Trophoblast cell (in vitro differentiated cells and primary cell): ENCODE data around the gene ARIH1.
"Not testable (repeated sequence)": the region's sequence is repeated elsewhere in the genome, so short reads cannot be mapped to it uniquely, and the experiment has no call there.

ENCODE experiments used
- DNase-seq, 2 donors: peaks; one replicate each; pipeline ENCODE4 v3.0.0-alpha.2; 2016
- H2AFZ ChIP-seq: 2 replicates; pipeline ENCODE4 v1.6.1; 2013; ENCODE audit warnings: low read length, moderate library complexity, mild to moderate bottlenecking; ENCODE audit not compliant: insufficient read depth, poor library complexity
- H2AK5ac ChIP-seq: 2 replicates; pipeline ENCODE4 v1.6.1; 2013; ENCODE audit warnings: mild to moderate bottlenecking, low read length
- H2BK120ac ChIP-seq: 2 replicates; pipeline ENCODE4 v1.6.1; 2013; ENCODE audit warnings: low read length, mild to moderate bottlenecking, moderate library complexity; ENCODE audit not compliant: insufficient read depth, poor library complexity
- H2BK12ac ChIP-seq: 2 replicates; pipeline ENCODE4 v1.6.1; 2013; ENCODE audit warnings: mild to moderate bottlenecking, low read length, moderate library complexity
- H2BK5ac ChIP-seq: 2 replicates; pipeline ENCODE4 v1.6.1; 2013; ENCODE audit warnings: low read length, low read depth, moderate library complexity, mild to moderate bottlenecking; ENCODE audit not compliant: poor library complexity
- H3K14ac ChIP-seq: 2 replicates; pipeline ENCODE4 v1.6.1; 2013; ENCODE audit warnings: mild to moderate bottlenecking, low read length
- H3K18ac ChIP-seq: 2 replicates; pipeline ENCODE4 v1.6.1; 2013; ENCODE audit warnings: mild to moderate bottlenecking, low read length
- H3K23ac ChIP-seq: 2 replicates; pipeline ENCODE4 v1.6.1; 2013; ENCODE audit warnings: low read length
- H3K27ac ChIP-seq: 2 replicates; pipeline ENCODE4 v1.5.1; 2013; ENCODE audit warnings: low read depth, mild to moderate bottlenecking, inconsistent platforms, low read length, moderate library complexity
- H3K27me3 ChIP-seq: 2 replicates; pipeline ENCODE4 v1.6.1; 2013; ENCODE audit warnings: inconsistent platforms, mild to moderate bottlenecking, low read length, moderate library complexity; ENCODE audit not compliant: insufficient read depth
- H3K36me3 ChIP-seq, 2 experiments: 1 replicate in 1 of 2; 2 replicates in 1 of 2; pipeline ENCODE4 v1.6.1; 2013; ENCODE audit warnings: low read length in 2 of 2, mild to moderate bottlenecking in 2 of 2, moderate library complexity in 1 of 2; ENCODE audit not compliant: insufficient read depth in 2 of 2, control insufficient read depth in 1 of 2
- H3K4ac ChIP-seq: 2 replicates; pipeline ENCODE4 v1.6.1; 2013; ENCODE audit warnings: low read depth, mild to moderate bottlenecking, low read length, moderate library complexity
- H3K4me1 ChIP-seq, 2 experiments: 1 replicate in 1 of 2; 2 replicates in 1 of 2; pipeline ENCODE4 v1.6.1; 2013; ENCODE audit warnings: low read length in 2 of 2, mild to moderate bottlenecking in 2 of 2, moderate library complexity in 1 of 2; ENCODE audit not compliant: insufficient read depth in 2 of 2, control insufficient read depth in 1 of 2
- H3K4me2 ChIP-seq: 2 replicates; pipeline ENCODE4 v1.6.1; 2013; ENCODE audit warnings: inconsistent platforms, mild to moderate bottlenecking, low read length, moderate library complexity
- H3K4me3 ChIP-seq: 2 replicates; pipeline ENCODE4 v1.5.1; 2013; ENCODE audit warnings: mild to moderate bottlenecking, low read depth, low read length, inconsistent platforms
- H3K79me1 ChIP-seq: one replicate; pipeline ENCODE4 v1.6.1; 2013; ENCODE audit warnings: low read length
- H3K79me2 ChIP-seq: 2 replicates; pipeline ENCODE4 v1.6.1; 2013; ENCODE audit warnings: low read length, mild to moderate bottlenecking; ENCODE audit not compliant: control insufficient read depth, insufficient read depth, poor library complexity
- H3K9ac ChIP-seq: 2 replicates; pipeline ENCODE4 v1.6.1; 2013; ENCODE audit warnings: mild to moderate bottlenecking, low read length
- H3K9me3 ChIP-seq: 2 replicates; pipeline ENCODE4 v1.6.1; 2013; ENCODE audit warnings: low read depth, mild to moderate bottlenecking, control low read depth, inconsistent platforms, low read length; ENCODE audit not compliant: insufficient read depth
- H4K12ac ChIP-seq: 2 replicates; pipeline ENCODE4 v1.6.1; 2013; ENCODE audit warnings: low read depth, mild to moderate bottlenecking, low read length, moderate library complexity
- H4K8ac ChIP-seq: 2 replicates; pipeline ENCODE4 v1.6.1; 2013; ENCODE audit warnings: low read depth, mild to moderate bottlenecking, low read length, moderate library complexity
- H4K91ac ChIP-seq: one replicate; pipeline ENCODE4 v1.6.1; 2013; ENCODE audit warnings: low read depth, mild to moderate bottlenecking, low read length, moderate library complexity
- WGBS: extraction: QIAGEN DNeasy Blood & Tissue Kit; methylation state at CpG from one replicate; pipeline ENCODE4 v1.1.7; 2013; ENCODE audit warnings: missing lambda C conversion rate; ENCODE audit not compliant: insufficient read length, insufficient coverage; ENCODE audit errors: extremely low coverage; 5-methylcytosine and 5-hydroxymethylcytosine counted together

ARIH1 gene

DNA sequence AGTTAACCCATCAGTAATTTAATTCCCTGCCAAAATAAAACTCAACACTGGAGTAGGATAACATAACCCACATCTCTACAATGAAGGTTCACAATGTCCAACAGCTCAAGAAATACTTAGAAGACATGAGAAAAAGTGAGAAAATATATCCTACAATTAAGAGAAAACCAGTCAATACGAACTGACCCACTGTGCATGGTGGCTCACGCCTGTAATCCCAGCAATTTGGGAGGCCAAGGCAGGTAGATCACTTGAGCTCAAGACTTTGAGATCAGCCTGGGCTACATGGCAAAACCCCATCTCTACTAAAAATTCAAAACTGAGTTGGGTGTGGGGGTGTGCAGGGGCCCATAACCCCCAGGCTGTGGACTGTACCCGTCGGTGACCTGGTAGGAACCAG is 149.7 kb downstream of the ARIH1 start:
- DNase-seq, H3K4me1 ChIP-seq, H4K12ac ChIP-seq, H2BK12ac ChIP-seq, H2AK5ac ChIP-seq, H4K8ac ChIP-seq, H3K4me2 ChIP-seq, H2BK5ac ChIP-seq, H3K23ac ChIP-seq, H3K27ac ChIP-seq, H3K79me2 ChIP-seq, H3K18ac ChIP-seq, H3K79me1 ChIP-seq, H2BK120ac ChIP-seq, H3K4ac ChIP-seq, H3K27me3 ChIP-seq, H3K9me3 ChIP-seq, H4K91ac ChIP-seq, H3K14ac ChIP-seq, H3K36me3 ChIP-seq, H2AFZ ChIP-seq, H3K9ac ChIP-seq, H3K4me3 ChIP-seq: not testable (repeated sequence)
- WGBS: no CpG with 5 or more reads among the region's 4 CpGs

DNA sequence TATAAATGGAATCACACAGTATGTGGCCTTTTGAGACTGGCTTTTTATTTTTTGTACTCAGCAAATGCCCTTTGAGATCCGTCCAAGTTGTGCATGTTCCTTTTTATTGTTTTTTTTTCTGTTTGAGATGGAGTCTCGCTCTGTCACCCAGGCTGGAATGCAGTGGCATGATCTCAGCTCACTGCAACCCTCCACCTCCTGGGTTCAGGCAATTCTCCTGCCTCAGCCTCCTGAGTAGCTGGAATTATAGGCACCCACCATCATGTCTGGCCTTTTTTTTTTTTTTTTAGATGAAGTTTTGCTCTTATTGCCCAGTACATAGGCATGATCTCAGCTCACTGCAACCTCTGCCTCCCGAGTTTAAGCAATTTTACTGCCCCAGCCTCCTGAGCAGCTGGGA is 152.0 kb downstream of the ARIH1 start:
- H2BK120ac ChIP-seq, H3K4me2 ChIP-seq, H3K27ac ChIP-seq, H2AFZ ChIP-seq, H3K18ac ChIP-seq, H4K12ac ChIP-seq, H3K4me3 ChIP-seq, H3K27me3 ChIP-seq, H3K79me2 ChIP-seq, H4K91ac ChIP-seq, H3K9ac ChIP-seq, H2BK12ac ChIP-seq, H3K79me1 ChIP-seq, H3K9me3 ChIP-seq, H3K23ac ChIP-seq, H3K4ac ChIP-seq, H4K8ac ChIP-seq, H3K14ac ChIP-seq, H3K4me1 ChIP-seq, DNase-seq, H3K36me3 ChIP-seq, H2AK5ac ChIP-seq, H2BK5ac ChIP-seq: not testable (repeated sequence)
- no CpG with 5 or more reads among the region's 3 CpGs for WGBS

DNA sequence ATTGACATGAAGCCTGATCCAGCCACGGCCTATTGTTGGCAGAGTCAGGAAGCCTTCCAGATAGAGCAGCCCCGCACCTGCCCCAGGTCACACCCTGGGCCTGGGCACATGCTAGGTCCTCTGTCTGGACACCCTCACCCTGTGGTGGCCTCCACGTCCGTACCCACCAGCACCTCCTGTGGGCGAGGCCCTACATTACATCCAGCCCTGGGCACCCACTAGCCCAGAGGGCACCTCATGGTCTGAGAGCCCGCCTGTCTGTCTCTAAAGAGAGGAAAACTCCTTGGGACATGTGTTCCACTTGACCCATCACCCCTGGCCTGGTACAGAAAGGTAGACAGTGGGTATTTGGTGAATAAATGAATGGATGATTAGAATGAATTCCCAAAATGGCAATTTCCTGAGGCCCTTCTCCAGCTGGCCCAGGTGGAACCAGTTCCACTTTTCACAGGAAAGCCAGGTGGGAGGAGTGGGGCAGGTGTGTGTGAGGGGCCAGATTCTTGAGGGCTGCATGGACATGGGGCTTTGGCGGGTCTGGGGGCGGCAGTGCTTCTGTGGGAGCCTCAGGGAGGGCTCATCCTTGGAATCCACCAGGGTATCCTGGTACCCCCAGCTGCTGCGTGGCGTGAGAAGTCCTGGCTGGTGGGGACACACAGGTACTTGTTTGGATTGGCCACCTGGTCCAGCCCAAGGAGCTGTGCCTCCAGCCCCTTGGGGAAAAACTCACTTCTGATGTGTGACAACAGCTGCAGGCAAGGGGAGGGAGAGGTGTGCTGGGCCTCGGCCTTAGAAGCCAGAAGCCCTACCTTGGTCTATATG is 154.3 kb downstream of the ARIH1 start:
- not testable (repeated sequence) for H3K18ac ChIP-seq, H3K27me3 ChIP-seq, H3K14ac ChIP-seq, H2AFZ ChIP-seq, H2AK5ac ChIP-seq, H4K8ac ChIP-seq, H3K9me3 ChIP-seq, H3K79me2 ChIP-seq, H4K12ac ChIP-seq, H3K9ac ChIP-seq, H2BK5ac ChIP-seq, H4K91ac ChIP-seq, DNase-seq, H3K23ac ChIP-seq, H3K4me1 ChIP-seq, H3K4me3 ChIP-seq, H3K4me2 ChIP-seq, H3K4ac ChIP-seq, H2BK120ac ChIP-seq, H2BK12ac ChIP-seq, H3K27ac ChIP-seq, H3K36me3 ChIP-seq, H3K79me1 ChIP-seq
- WGBS: no CpG with 5 or more reads among the region's 11 CpGs

DNA sequence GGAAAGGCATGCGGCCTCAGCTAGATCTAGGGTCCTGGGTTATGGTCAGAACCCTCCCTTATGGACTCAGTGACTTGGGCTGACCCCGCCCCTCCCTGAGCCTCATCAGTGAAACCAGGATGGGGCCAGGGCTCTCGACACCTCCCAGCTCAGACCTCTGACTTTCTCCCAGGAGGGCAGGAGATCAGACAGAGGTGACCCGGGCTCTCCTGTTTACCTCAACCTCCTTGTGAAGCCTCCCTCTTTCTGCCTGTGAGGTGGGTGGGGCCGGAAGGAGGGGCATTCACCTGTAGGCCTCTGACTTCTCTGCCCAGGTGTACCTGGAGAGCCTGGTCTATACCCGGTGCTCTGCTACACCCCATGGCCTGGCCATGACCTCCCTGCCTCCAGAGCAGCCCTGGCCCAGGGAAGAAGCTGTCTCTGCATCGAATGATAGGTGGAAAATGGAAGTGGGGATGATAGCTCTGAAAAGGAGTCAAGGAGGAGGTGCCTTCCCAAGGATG is 155.0 kb downstream of the ARIH1 start:
- not testable (repeated sequence) for H3K27ac ChIP-seq, H3K79me1 ChIP-seq, H2AK5ac ChIP-seq, H2BK5ac ChIP-seq, H3K4me3 ChIP-seq, H3K18ac ChIP-seq, H4K12ac ChIP-seq, H2BK12ac ChIP-seq, H2AFZ ChIP-seq, H3K23ac ChIP-seq, H3K14ac ChIP-seq, H4K91ac ChIP-seq, H3K9ac ChIP-seq, H2BK120ac ChIP-seq, DNase-seq, H3K27me3 ChIP-seq, H4K8ac ChIP-seq, H3K4ac ChIP-seq, H3K9me3 ChIP-seq, H3K36me3 ChIP-seq, H3K4me1 ChIP-seq, H3K4me2 ChIP-seq, H3K79me2 ChIP-seq
- no CpG with 5 or more reads among the region's 7 CpGs for WGBS
